Body of pancreas (tissue), 4 donors: ENCODE measurements around the gene GNAI1. TPM values are rescaled to one million over a fixed set of nuclear protein-coding genes. Genes with fewer than 3 reads are reported as not detected.

Experiments used
- ATAC-seq: fragments of 150-250 bp; one replicate; pipeline ENCODE4 v1.9.1; 2016
- DNase-seq, 4 donors: peaks; one replicate each; pipeline ENCODE4 v3.0.0-alpha.2; 2019
- H3K27ac ChIP-seq, 4 donors: fragments of 200-600 bp; sonication (generic); 1 replicate in 3 of 4; 2 replicates in 1 of 4; pipeline versions ENCODE4 v1.5.1 to v1.6.1; 2016 to 2019; ENCODE audit warnings: mild to moderate bottlenecking in 1 of 4, mixed read lengths in 1 of 4, moderate library complexity in 1 of 4
- H3K27me3 ChIP-seq, 2 donors: fragments of 200-600 bp; sonication (generic); one replicate each; pipeline ENCODE4 v1.6.0; 2016; ENCODE audit warnings: mild to moderate bottlenecking in 1 of 2
- H3K36me3 ChIP-seq, 2 donors: fragments of 200-600 bp; sonication (generic); replicated peaks in 1 of 2; 2 replicates each; pipeline ENCODE4 v1.5.1; 2016; ENCODE audit warnings: low read depth in 2 of 2; ENCODE audit not compliant: insufficient read depth in 1 of 2
- H3K4me1 ChIP-seq: fragments of 200-600 bp; sonication (generic); one replicate; pipeline ENCODE4 v1.6.0; 2016
- H3K4me3 ChIP-seq, 2 donors: fragments of 200-600 bp; sonication (generic); 1 replicate in 1 of 2; 2 replicates in 1 of 2; pipeline ENCODE4 v1.5.1; 2016 to 2019
- H3K9me3 ChIP-seq, 3 donors: fragments of 200-600 bp; sonication (generic); 1 replicate in 2 of 3; 2 replicates in 1 of 3; pipeline ENCODE4 v1.5.1; 2016
- CTCF ChIP-seq, 7 experiments: fragments of 450-650 bp in 4 of 7; fragments of 200-600 bp in 3 of 7; sonication (generic) in 3 of 7; IDR thresholded peaks; one replicate each; pipeline ENCODE4 v1.5.1; 2016 to 2019; ENCODE audit warnings: antibody characterized with exemption in 7 of 7
- POLR2A ChIP-seq, 3 donors: fragments of 450-650 bp; IDR thresholded peaks; one replicate each; pipeline ENCODE4 v1.6.1; 2016; ENCODE audit warnings: antibody characterized with exemption in 3 of 3, mild to moderate bottlenecking in 2 of 3
- WGBS, 2 donors: methylation state at CpG; one replicate each; pipeline ENCODE4 v1.1.5; 2017; 5-methylcytosine and 5-hydroxymethylcytosine counted together
- intact Hi-C: fragments of 100-400 bp; cut with DNase I; formaldehyde crosslinking; loops from one replicate; pipeline ENCODE4 v1.15.1; 2023
- total RNA-seq, 2 donors: library from RNA; depleted of rRNA; stranded (reverse); fragments of >200 nt; gene quantifications; one replicate each; pipeline ENCODE4 v1.1.0, GENCODE V29; 2016

GNAI1 gene
- total RNA-seq, 2 donors from 2014 or later, result 9.1 to 16.5 TPM

- no peak overlapping the region for H3K4me3 ChIP-seq
- no peaks in the 10 kb centered on the region for H3K9me3 ChIP-seq
- TF ChIP-seq CTCF (IDR thresholded peaks at IDR 0.05) (no peak), POLR2A (IDR thresholded peaks at IDR 0.05) (no peak)
- DNase-seq, result peak in 1 of 4 donors; percentile 13
- no peaks in the 10 kb centered on the region for H3K27me3 ChIP-seq
- peak; percentile 86 for ATAC-seq
- WGBS, 2 donors, result 40 to 47% methylated on average over 4 of the region's 4 CpGs
- H3K36me3 ChIP-seq, result no peaks in the 10 kb centered on the region
- peaks cover 7% of the 10 kb centered on the region for H3K4me1 ChIP-seq
- intact Hi-C loops, result no loop called here
- H3K27ac ChIP-seq, result peak overlapping the region in 3 of 4 donors; percentile 5 to 63 (median 51)
Measured at GRCh38 chr7:80232979-80233724, 98.5 kb downstream of the GNAI1 start.

- DNase-seq, result no peak
- peaks cover 7% of the 10 kb centered on the region for H3K4me1 ChIP-seq
- intact Hi-C loops, result no loop called here
- ATAC-seq, result no peak
- no peak overlapping the region for H3K27ac ChIP-seq
- no peak for TF ChIP-seq POLR2A (IDR thresholded peaks at IDR 0.05)
- H3K9me3 ChIP-seq, result no peaks in the 10 kb centered on the region
- no peak overlapping the region for H3K4me3 ChIP-seq
- no peaks in the 10 kb centered on the region for H3K36me3 ChIP-seq
- WGBS, 2 donors, result 76 to 80% methylated on average over 4 of the region's 4 CpGs
- H3K27me3 ChIP-seq, result no peaks in the 10 kb centered on the region
Measured at GRCh38 chr7:80235334-80235733, 100.7 kb downstream of the GNAI1 start.

GRCh38 chr7:80236681-80237080 is 102.0 kb downstream of the GNAI1 start:
- H3K27me3 ChIP-seq, result no peaks in the 10 kb centered on the region
- intact Hi-C loops, result no loop called here

GRCh38 chr7:80240265-80241025 is 105.8 kb downstream of the GNAI1 start:
- intact Hi-C loops, result no loop called here
- no peaks in the 10 kb centered on the region for H3K4me1 ChIP-seq
- 82 to 89% methylated on average over 4 of the region's 4 CpGs for WGBS, 2 donors

More at GRCh38 chr7:80236681-80237080, 102.0 kb downstream of the GNAI1 start:
- Histone ChIP-seq H3K4me1 (peaks cover 7% of the 10 kb centered on the region), H3K9me3 (no peaks in the 10 kb centered on the region), H3K4me3 (no peak overlapping the region), H3K36me3 (no peaks in the 10 kb centered on the region), H3K27ac (no peak overlapping the region)
- ATAC-seq, result no peak
- DNase-seq, result no peak
- WGBS, 2 donors, result 82 to 90% methylated on average over 1 of the region's 1 CpG
- TF ChIP-seq CTCF (IDR thresholded peaks at IDR 0.05), result no peak
- no peak for TF ChIP-seq POLR2A (IDR thresholded peaks at IDR 0.05)

More at GRCh38 chr7:80240265-80241025, 105.8 kb downstream of the GNAI1 start:
- Histone ChIP-seq H3K27ac (no peak overlapping the region), H3K36me3 (no peaks in the 10 kb centered on the region), H3K4me3 (no peak overlapping the region), H3K9me3 (no peaks in the 10 kb centered on the region), H3K27me3 (no peaks in the 10 kb centered on the region)
- ATAC-seq, result no peak
- no peak for DNase-seq
- TF ChIP-seq POLR2A (IDR thresholded peaks at IDR 0.05), result no peak
- TF ChIP-seq CTCF (IDR thresholded peaks at IDR 0.05), result no peak
